ENCODE results near the gene SPAG17.
A peak's percentile ranks its signal among the peaks of the same experiment; 100 is the strongest.

SPAG17 gene

GRCh38 chr1:118160806-118161205, 24.2 kb downstream of the SPAG17 start:
- DNase-seq (ENCODE audit: low spot score) = no peak

GRCh38 chr1:118159569-118159968, 25.5 kb downstream of the SPAG17 start:
- DNase-seq (ENCODE audit: low spot score) = no peak

GRCh38 chr1:118158924-118159323, 26.1 kb downstream of the SPAG17 start:
- DNase-seq (ENCODE audit: low spot score) = no peak

- DNase-seq (ENCODE audit: low spot score) = no peak
Observed at GRCh38 chr1:118157506-118157905, 27.5 kb downstream of the SPAG17 start.

GRCh38 chr1:118155106-118155505, 29.9 kb downstream of the SPAG17 start:
- no peak for DNase-seq (ENCODE audit: low spot score)

- DNase-seq (ENCODE audit: low spot score) = no peak
Observed at GRCh38 chr1:118154220-118154619, 30.8 kb downstream of the SPAG17 start.

- peak; percentile 8 for DNase-seq (ENCODE audit: low spot score)
Observed at GRCh38 chr1:118151312-118151937, 33.6 kb downstream of the SPAG17 start.

- no peak for DNase-seq (ENCODE audit: low spot score)
Observed at GRCh38 chr1:118149799-118150198, 35.2 kb downstream of the SPAG17 start.

GRCh38 chr1:118148034-118148433, 37.0 kb downstream of the SPAG17 start:
- DNase-seq (ENCODE audit: low spot score) = no peak

- no peak for DNase-seq (ENCODE audit: low spot score)
Observed at GRCh38 chr1:118147522-118147921, 37.5 kb downstream of the SPAG17 start.

- DNase-seq (ENCODE audit: low spot score) = no peak
Observed at GRCh38 chr1:118145721-118146120, 39.3 kb downstream of the SPAG17 start.

GRCh38 chr1:118144684-118145083, 40.3 kb downstream of the SPAG17 start:
- no peak for DNase-seq (ENCODE audit: low spot score)

GRCh38 chr1:118143831-118144230, 41.2 kb downstream of the SPAG17 start:
- no peak for DNase-seq (ENCODE audit: low spot score)

- no peak for DNase-seq (ENCODE audit: low spot score)
Observed at GRCh38 chr1:118143121-118143520, 41.9 kb downstream of the SPAG17 start.

GRCh38 chr1:118142546-118142945, 42.5 kb downstream of the SPAG17 start:
- no peak for DNase-seq (ENCODE audit: low spot score)

GRCh38 chr1:118137900-118138299, 47.1 kb downstream of the SPAG17 start:
- DNase-seq (ENCODE audit: low spot score) = no peak

GRCh38 chr1:118136187-118136941, 48.7 kb downstream of the SPAG17 start:
- DNase-seq (ENCODE audit: low spot score) = no peak

GRCh38 chr1:118132000-118132399, 53.0 kb downstream of the SPAG17 start:
- DNase-seq (ENCODE audit: low spot score) = no peak

GRCh38 chr1:118128761-118129160, 56.3 kb downstream of the SPAG17 start:
- no peak for DNase-seq (ENCODE audit: low spot score)

GRCh38 chr1:118124064-118124463, 61.0 kb downstream of the SPAG17 start:
- DNase-seq (ENCODE audit: low spot score) = no peak

- DNase-seq (ENCODE audit: low spot score) = no peak
Observed at GRCh38 chr1:118123116-118123839, 61.8 kb downstream of the SPAG17 start.

- no peak for DNase-seq (ENCODE audit: low spot score)
Observed at GRCh38 chr1:118122234-118123004, 62.6 kb downstream of the SPAG17 start.

All from hematopoietic multipotent progenitor cell treated with erythropoietin and hydrocortisone succinate and interleukin-3 and kit ligand, for 17 days (in vitro differentiated cells).